Karpas-422 (cell line): ENCODE data around the gene ATXN1. TPM values are rescaled to one million over a fixed set of nuclear protein-coding genes. Genes with fewer than 3 reads are reported as not detected.

ENCODE experiments used
- DNase-seq: peaks from one replicate; pipeline ENCODE4 v3.0.0-alpha.2; 2015
- H2AFZ ChIP-seq: fragments of 200-600 bp; sonication (generic); 2 replicates; pipeline ENCODE4 v1.6.1; 2014; ENCODE audit warnings: antibody characterized with exemption, low read length, mixed read lengths
- H3K27ac ChIP-seq: fragments of 200-600 bp; sonication (generic); 2 replicates; pipeline ENCODE4 v1.5.1; 2014; ENCODE audit warnings: mild to moderate bottlenecking, low read length, moderate library complexity
- H3K27me3 ChIP-seq: fragments of 200-600 bp; sonication (generic); 2 replicates; pipeline ENCODE4 v1.6.1; 2014; ENCODE audit warnings: low read length, mixed read lengths
- H3K36me3 ChIP-seq: fragments of 200-600 bp; sonication (generic); 2 replicates; pipeline ENCODE4 v1.6.1; 2014; ENCODE audit warnings: low read length, mixed read lengths; ENCODE audit not compliant: insufficient read depth
- H3K4me1 ChIP-seq: fragments of 200-600 bp; sonication (generic); 2 replicates; pipeline ENCODE4 v1.6.1; 2014; ENCODE audit warnings: mild to moderate bottlenecking, low read length, mixed read lengths
- H3K4me2 ChIP-seq: fragments of 200-600 bp; sonication (generic); 2 replicates; pipeline ENCODE4 v1.6.1; 2014; ENCODE audit warnings: low read length, low read depth, mild to moderate bottlenecking; ENCODE audit not compliant: poor library complexity, severe bottlenecking
- H3K4me3 ChIP-seq: fragments of 200-600 bp; sonication (generic); 2 replicates; pipeline ENCODE4 v1.5.1; 2014; ENCODE audit warnings: mild to moderate bottlenecking, antibody characterized with exemption, low read length, mixed read lengths
- H3K79me2 ChIP-seq: fragments of 200-600 bp; sonication (generic); 2 replicates; pipeline ENCODE4 v1.6.1; 2014; ENCODE audit warnings: mild to moderate bottlenecking, low read length, mixed read lengths
- H3K9ac ChIP-seq: fragments of 200-600 bp; sonication (generic); 2 replicates; pipeline ENCODE4 v1.6.0; 2014; ENCODE audit warnings: low read length
- H3K9me2 ChIP-seq: fragments of 200-600 bp; sonication (generic), shearing (Covaris generic); replicated peaks from 2 replicates; pipeline ENCODE4 v1.6.0; 2014; ENCODE audit warnings: mild to moderate bottlenecking, low read length, moderate library complexity; ENCODE audit not compliant: insufficient read depth
- H3K9me3 ChIP-seq: fragments of 300-700, 200-600 bp; sonication (generic); 2 replicates; pipeline ENCODE4 v1.6.1; 2014; ENCODE audit warnings: low read length, mixed read lengths
- H4K20me1 ChIP-seq: fragments of 200-600 bp; sonication (generic); 2 replicates; pipeline ENCODE4 v1.6.1; 2014; ENCODE audit warnings: mild to moderate bottlenecking, antibody characterized with exemption, low read length, low read depth; ENCODE audit not compliant: insufficient read depth
- total RNA-seq: library from RNA; depleted of rRNA; stranded (reverse); fragments of >200 nt; shearing (Covaris generic); gene quantifications from 2 replicates; pipeline ENCODE4 v1.2.3, GENCODE V29; 2014; ENCODE audit warnings: low replicate concordance

Gene ATXN1
- total RNA-seq, 1 experiment from 2014 or later, result 0.37 TPM

DNA sequence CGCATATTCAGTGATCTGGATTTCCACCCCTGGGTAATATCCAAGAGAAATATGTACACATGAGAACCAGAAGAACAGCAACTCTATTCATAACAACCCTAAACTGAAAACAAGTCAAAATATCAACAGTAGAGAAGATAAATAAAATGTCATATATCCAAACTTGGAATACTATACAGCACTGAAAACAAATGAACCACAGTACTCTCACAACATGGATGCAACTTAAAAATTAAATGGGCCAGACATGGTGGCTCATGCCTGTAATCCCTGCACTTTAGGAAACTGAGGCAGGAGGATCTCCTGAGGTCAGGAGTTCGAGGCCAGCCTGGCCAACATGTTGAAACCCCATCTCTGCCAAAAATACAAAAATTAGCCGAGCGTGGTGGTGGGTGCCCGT is 16.5 kb upstream of the ATXN1 start:
- Histone ChIP-seq H3K27me3 (no peaks in the 10 kb centered on the region), H3K36me3 (no peaks in the 10 kb centered on the region), H2AFZ (no peak overlapping the region), H3K9me2 (no peaks in the 10 kb centered on the region), H3K9me3 (no peaks in the 10 kb centered on the region), H3K4me1 (no peaks in the 10 kb centered on the region), H3K9ac (no peak overlapping the region), H3K4me2 (no peak overlapping the region), H3K4me3 (no peak overlapping the region), H3K79me2 (no peaks in the 10 kb centered on the region), H4K20me1 (no peaks in the 10 kb centered on the region), H3K27ac (no peak overlapping the region)
- DNase-seq, result no peak

DNA sequence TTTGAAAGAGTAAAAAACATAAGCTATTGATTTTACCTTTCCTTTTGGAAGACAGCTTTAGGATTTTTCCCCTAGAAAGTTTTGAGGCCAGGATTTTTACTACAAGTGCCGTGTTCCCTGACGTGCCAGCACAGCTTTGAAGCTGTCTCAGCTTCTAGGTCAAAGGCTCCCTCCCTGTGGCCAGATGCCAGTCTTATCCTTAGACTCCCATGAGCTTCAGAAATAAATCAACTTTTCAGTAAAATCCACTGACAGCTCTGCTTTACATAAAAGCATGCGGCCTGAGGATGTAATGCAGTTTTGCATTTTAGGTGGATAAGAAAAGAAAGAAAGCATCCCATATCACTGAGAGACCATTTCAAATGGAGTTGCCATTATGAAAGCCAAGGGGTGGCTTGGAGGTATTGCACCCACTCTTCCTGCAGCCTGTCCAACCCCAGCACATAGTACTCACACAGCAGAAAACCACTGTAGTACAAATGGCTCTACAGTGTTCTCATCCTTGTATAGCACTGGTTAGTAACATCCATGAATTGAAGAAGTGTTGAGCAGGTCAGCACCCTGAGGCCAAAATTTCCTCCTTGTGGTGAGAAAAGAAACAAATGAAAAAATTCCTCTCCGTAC is 15.2 kb upstream of the ATXN1 start:
- no peaks in the 10 kb centered on the region for H3K27me3 ChIP-seq
- no peaks in the 10 kb centered on the region for H3K4me1 ChIP-seq
- no peak overlapping the region for H3K9ac ChIP-seq
- H3K79me2 ChIP-seq, result no peaks in the 10 kb centered on the region
- H3K4me2 ChIP-seq, result no peak overlapping the region
- no peak for DNase-seq
- no peaks in the 10 kb centered on the region for H3K36me3 ChIP-seq
- no peaks in the 10 kb centered on the region for H4K20me1 ChIP-seq
- no peak overlapping the region for H2AFZ ChIP-seq
- no peak overlapping the region for H3K4me3 ChIP-seq
- no peaks in the 10 kb centered on the region for H3K9me2 ChIP-seq
- H3K9me3 ChIP-seq, result no peaks in the 10 kb centered on the region
- no peak overlapping the region for H3K27ac ChIP-seq

- no peak overlapping the region for H3K9ac ChIP-seq
- H3K9me2 ChIP-seq, result no peaks in the 10 kb centered on the region
- H3K79me2 ChIP-seq, result no peaks in the 10 kb centered on the region
- no peak for DNase-seq
- no peak overlapping the region for H3K4me3 ChIP-seq
- H3K27me3 ChIP-seq, result no peaks in the 10 kb centered on the region
- no peaks in the 10 kb centered on the region for H4K20me1 ChIP-seq
- no peak overlapping the region for H3K27ac ChIP-seq
- no peak overlapping the region for H2AFZ ChIP-seq
- no peak overlapping the region for H3K4me2 ChIP-seq
- no peaks in the 10 kb centered on the region for H3K36me3 ChIP-seq
- H3K4me1 ChIP-seq, result no peaks in the 10 kb centered on the region
- H3K9me3 ChIP-seq, result no peaks in the 10 kb centered on the region
Measured at GRCh38 chr6:16774437-16774836, 13.2 kb upstream of the ATXN1 start.

GRCh38 chr6:16773362-16773761 is 12.1 kb upstream of the ATXN1 start:
- DNase-seq, result no peak
- Histone ChIP-seq H3K27ac (no peak overlapping the region), H3K4me3 (no peak overlapping the region), H3K9me3 (no peaks in the 10 kb centered on the region), H3K4me1 (0 out of 2 replicates have a peak, but pooled peaks cover 6% of the 10 kb centered on the region), H3K9me2 (no peaks in the 10 kb centered on the region), H3K27me3 (no peaks in the 10 kb centered on the region), H3K4me2 (no peak overlapping the region), H3K9ac (no peak overlapping the region), H4K20me1 (no peaks in the 10 kb centered on the region), H3K36me3 (no peaks in the 10 kb centered on the region), H2AFZ (no peak overlapping the region), H3K79me2 (no peaks in the 10 kb centered on the region)

DNA sequence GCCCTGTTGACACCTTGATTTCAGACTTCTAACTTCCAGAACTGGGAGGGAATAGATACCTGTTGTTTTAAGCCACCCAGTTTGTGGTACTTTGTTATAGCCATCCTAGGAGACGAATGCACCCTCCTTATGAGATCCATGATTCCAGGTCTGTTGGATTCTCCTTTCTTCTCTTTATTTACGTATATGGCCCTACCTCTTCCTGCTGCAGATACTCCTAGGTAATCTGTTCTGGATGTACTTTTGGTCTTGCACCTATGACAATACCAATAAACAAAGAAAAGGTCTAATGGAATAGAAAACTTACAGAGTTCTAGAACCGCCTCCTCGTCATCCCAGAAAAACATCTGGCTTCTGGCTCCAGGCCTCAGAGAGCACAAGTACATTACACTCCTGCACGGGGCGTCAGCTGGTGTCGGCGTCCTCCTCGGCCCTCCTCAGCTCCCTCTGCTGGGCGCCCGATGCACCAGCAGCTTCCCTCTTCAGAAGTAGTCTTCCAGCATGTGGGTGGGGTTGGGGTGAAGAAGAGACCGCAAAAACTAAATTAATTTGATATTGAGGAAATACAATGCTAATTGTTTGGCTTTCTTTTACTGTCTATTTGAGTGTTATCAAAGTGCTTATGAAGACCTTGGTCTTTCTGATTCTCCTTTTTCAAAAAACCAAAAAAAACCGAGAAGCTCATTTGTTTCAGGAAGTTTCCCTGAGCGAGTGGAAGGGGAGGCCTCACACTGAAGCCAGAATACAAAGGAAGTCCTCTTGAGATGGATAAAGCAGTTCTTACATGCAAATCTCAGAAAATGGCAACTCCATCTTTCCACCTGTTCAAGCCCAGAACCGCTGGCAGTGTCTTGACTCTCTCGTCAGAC is 9.7 kb upstream of the ATXN1 start:
- H3K36me3 ChIP-seq, result no peaks in the 10 kb centered on the region
- H3K4me1 ChIP-seq, result 0 out of 2 replicates have a peak, but pooled peaks cover 6% of the 10 kb centered on the region
- H3K4me3 ChIP-seq, result no peak overlapping the region
- H3K27ac ChIP-seq, result no peak overlapping the region
- H3K79me2 ChIP-seq, result no peaks in the 10 kb centered on the region
- peak; percentile 90 for DNase-seq
- no peaks in the 10 kb centered on the region for H3K9me3 ChIP-seq
- no peaks in the 10 kb centered on the region for H4K20me1 ChIP-seq
- H3K9ac ChIP-seq, result no peak overlapping the region
- H3K27me3 ChIP-seq, result no peaks in the 10 kb centered on the region
- no peaks in the 10 kb centered on the region for H3K9me2 ChIP-seq
- H2AFZ ChIP-seq, result no peak overlapping the region
- H3K4me2 ChIP-seq, result no peak overlapping the region

- Histone ChIP-seq H3K79me2 (no peaks in the 10 kb centered on the region), H3K9ac (no peak overlapping the region), H3K4me1 (0 out of 2 replicates have a peak, but pooled peaks cover 6% of the 10 kb centered on the region), H3K9me3 (no peaks in the 10 kb centered on the region), H3K4me3 (no peak overlapping the region), H3K27ac (no peak overlapping the region), H3K36me3 (no peaks in the 10 kb centered on the region), H3K9me2 (no peaks in the 10 kb centered on the region), H4K20me1 (no peaks in the 10 kb centered on the region), H3K27me3 (no peaks in the 10 kb centered on the region), H2AFZ (no peak overlapping the region), H3K4me2 (no peak overlapping the region)
- DNase-seq, result no peak
Measured at GRCh38 chr6:16769986-16770376, 8.7 kb upstream of the ATXN1 start.

- H4K20me1 ChIP-seq, result no peaks in the 10 kb centered on the region
- no peaks in the 10 kb centered on the region for H3K9me2 ChIP-seq
- H3K79me2 ChIP-seq, result no peaks in the 10 kb centered on the region
- peak; percentile 45 for DNase-seq
- no peak overlapping the region for H3K27ac ChIP-seq
- 0 out of 2 replicates have a peak, but pooled peaks cover 6% of the 10 kb centered on the region for H3K4me1 ChIP-seq
- H3K4me2 ChIP-seq, result no peak overlapping the region
- no peak overlapping the region for H3K9ac ChIP-seq
- H3K36me3 ChIP-seq, result no peaks in the 10 kb centered on the region
- no peaks in the 10 kb centered on the region for H3K9me3 ChIP-seq
- no peak overlapping the region for H2AFZ ChIP-seq
- no peak overlapping the region for H3K4me3 ChIP-seq
- H3K27me3 ChIP-seq, result no peaks in the 10 kb centered on the region; the same call in 1 of the 2 replicates
Measured at GRCh38 chr6:16769131-16769985, 8.1 kb upstream of the ATXN1 start.

- Histone ChIP-seq H3K4me1 (0 out of 2 replicates have a peak, but pooled peaks cover 6% of the 10 kb centered on the region), H3K79me2 (no peaks in the 10 kb centered on the region), H3K4me2 (no peak overlapping the region), H4K20me1 (no peaks in the 10 kb centered on the region), H3K36me3 (no peaks in the 10 kb centered on the region), H3K9ac (no peak overlapping the region), H3K9me3 (no peaks in the 10 kb centered on the region), H3K9me2 (no peaks in the 10 kb centered on the region), H2AFZ (no peak overlapping the region), H3K4me3 (no peak overlapping the region), H3K27ac (no peak overlapping the region), H3K27me3 (no peaks in the 10 kb centered on the region; the same call in 1 of the 2 replicates)
- DNase-seq, result no peak
Measured at GRCh38 chr6:16768477-16768830, 7.2 kb upstream of the ATXN1 start.
